ENCODE measurements around the gene HAGH. TPM values are rescaled to one million over a fixed set of nuclear protein-coding genes. Genes with fewer than 3 reads are reported as not detected.

HAGH gene
- total RNA-seq, 3 donors from 2014 or later, result 34.4 to 45.9 (median 35.3) TPM

- H3K4me1 Mint-ChIP-seq (ENCODE audit: low read depth), result no peaks in the 10 kb centered on the region
Observed at GRCh38 chr16:1763521-1764511, 62.8 kb downstream of the HAGH start.

GRCh38 chr16:1762879-1763520 lies 63.6 kb downstream of the HAGH start:
- Mint-ChIP-seq H3K36me3 (ENCODE audit: insufficient read depth) (peaks cover 12% of the 10 kb centered on the region), H3K9me3 (no peaks in the 10 kb centered on the region), H3K27me3 (ENCODE audit: low read depth) (no peaks in the 10 kb centered on the region), H3K4me1 (ENCODE audit: low read depth) (no peaks in the 10 kb centered on the region), H3K4me3 (no peak overlapping the region)
- no peak for ATAC-seq
- DNase-seq, result no peak

More at GRCh38 chr16:1763521-1764511, 62.8 kb downstream of the HAGH start:
- DNase-seq, result no peak
- no peak for ATAC-seq
- Mint-ChIP-seq H3K9me3 (no peaks in the 10 kb centered on the region), H3K4me3 (no peak overlapping the region), H3K27me3 (ENCODE audit: low read depth) (no peaks in the 10 kb centered on the region), H3K36me3 (ENCODE audit: insufficient read depth) (peaks cover 13% of the 10 kb centered on the region)

DNA sequence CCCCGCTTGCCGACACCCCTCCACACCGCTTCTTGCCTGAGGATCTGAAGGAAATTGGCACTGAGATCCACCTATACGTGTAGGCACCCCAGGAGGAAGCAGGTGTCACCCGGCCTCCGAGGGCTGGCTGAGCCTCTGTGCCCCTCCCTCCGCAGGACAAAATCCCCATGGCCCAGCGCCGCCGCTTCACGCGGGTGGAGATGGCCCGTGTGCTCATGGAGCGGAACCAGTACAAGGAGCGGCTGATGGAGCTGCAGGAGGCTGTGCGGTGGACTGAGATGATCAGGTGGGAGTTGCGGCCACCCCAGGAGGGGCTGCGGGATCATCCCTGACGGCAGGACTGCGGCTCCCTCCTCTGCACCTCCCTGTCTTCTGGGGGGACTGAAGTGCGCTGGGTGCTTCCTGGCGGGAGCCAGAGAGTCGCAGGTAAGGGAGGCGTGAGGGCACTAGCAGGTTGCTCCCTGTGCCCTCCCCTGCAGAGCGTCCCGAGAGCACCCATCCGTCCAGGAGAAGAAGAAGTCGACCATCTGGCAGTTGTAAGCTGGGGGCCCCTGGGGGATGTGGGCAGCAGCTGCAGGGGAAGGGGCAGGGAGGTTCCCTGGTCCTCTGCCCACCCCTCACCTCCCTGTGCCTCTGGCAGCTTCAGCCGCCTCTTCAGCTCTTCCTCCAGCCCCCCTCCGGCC lies 64.3 kb downstream of the HAGH start:
- Mint-ChIP-seq H3K27me3 (ENCODE audit: low read depth) (no peaks in the 10 kb centered on the region), H3K4me3 (no peak overlapping the region), H3K36me3 (ENCODE audit: insufficient read depth) (peaks cover 10% of the 10 kb centered on the region), H3K4me1 (ENCODE audit: low read depth) (peaks cover 3% of the 10 kb centered on the region), H3K9me3 (no peaks in the 10 kb centered on the region)
- no peak for ATAC-seq
- DNase-seq, result no peak

DNA sequence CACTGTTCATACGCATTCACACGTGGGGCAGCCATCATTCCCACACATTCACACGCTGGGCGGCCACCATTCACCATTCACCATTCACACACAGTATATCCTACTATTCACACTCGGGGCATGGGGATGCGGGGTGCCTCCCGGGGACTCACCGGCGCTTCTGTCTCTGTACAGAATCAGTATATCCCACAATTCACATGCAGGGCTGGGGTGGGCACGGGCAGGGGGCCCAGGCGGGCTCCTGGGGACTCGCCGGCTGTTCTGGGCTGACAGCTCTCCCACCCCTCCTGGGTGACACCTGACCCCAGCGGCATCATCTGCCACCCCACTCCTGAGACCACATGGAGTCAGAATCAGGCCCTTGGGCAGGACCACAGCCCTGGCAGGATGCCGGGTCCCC lies 64.9 kb downstream of the HAGH start:
- ATAC-seq, result no peak
- H3K4me1 Mint-ChIP-seq (ENCODE audit: low read depth), result peaks cover 9% of the 10 kb centered on the region
- no peaks in the 10 kb centered on the region for H3K27me3 Mint-ChIP-seq (ENCODE audit: low read depth)
- H3K4me3 Mint-ChIP-seq, result no peak overlapping the region
- no peaks in the 10 kb centered on the region for H3K9me3 Mint-ChIP-seq
- peaks cover 8% of the 10 kb centered on the region for H3K36me3 Mint-ChIP-seq (ENCODE audit: insufficient read depth)
- DNase-seq, result no peak

GRCh38 chr16:1760911-1761310 lies 65.7 kb downstream of the HAGH start:
- ATAC-seq, result no peak
- Mint-ChIP-seq H3K9me3 (no peaks in the 10 kb centered on the region), H3K4me3 (no peak overlapping the region)

DNA sequence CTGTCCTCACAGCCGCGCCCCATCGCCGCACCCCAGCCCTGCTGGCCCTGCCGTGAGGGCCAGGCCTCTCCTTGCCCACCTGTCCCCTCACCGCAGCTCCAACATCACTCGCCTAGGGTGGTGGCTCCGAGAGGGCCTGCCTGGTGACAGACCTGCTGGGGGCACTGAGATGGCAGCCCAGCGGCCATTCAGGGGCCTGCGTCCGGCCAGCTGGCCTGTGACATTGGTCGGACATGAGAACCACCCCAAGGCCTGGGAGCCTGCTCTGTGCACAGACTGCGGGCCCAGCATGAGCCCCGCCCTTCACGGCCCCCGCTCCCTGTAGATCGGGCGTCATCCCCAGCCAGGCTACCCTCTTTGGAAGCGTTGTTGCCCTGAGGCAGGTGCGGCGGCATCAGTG lies 67.1 kb downstream of the HAGH start:
- Mint-ChIP-seq H3K9me3 (no peaks in the 10 kb centered on the region), H3K27me3 (ENCODE audit: low read depth) (no peaks in the 10 kb centered on the region), H3K4me1 (ENCODE audit: low read depth) (peaks cover 11% of the 10 kb centered on the region), H3K36me3 (ENCODE audit: insufficient read depth) (peaks cover 15% of the 10 kb centered on the region), H3K4me3 (no peak overlapping the region)
- DNase-seq, result no peak
- ATAC-seq, result no peak

More at GRCh38 chr16:1760911-1761310, 65.7 kb downstream of the HAGH start:
- no peak for DNase-seq
- Mint-ChIP-seq H3K36me3 (ENCODE audit: insufficient read depth) (peaks cover 8% of the 10 kb centered on the region), H3K27me3 (ENCODE audit: low read depth) (no peaks in the 10 kb centered on the region), H3K4me1 (ENCODE audit: low read depth) (peaks cover 11% of the 10 kb centered on the region)

DNA sequence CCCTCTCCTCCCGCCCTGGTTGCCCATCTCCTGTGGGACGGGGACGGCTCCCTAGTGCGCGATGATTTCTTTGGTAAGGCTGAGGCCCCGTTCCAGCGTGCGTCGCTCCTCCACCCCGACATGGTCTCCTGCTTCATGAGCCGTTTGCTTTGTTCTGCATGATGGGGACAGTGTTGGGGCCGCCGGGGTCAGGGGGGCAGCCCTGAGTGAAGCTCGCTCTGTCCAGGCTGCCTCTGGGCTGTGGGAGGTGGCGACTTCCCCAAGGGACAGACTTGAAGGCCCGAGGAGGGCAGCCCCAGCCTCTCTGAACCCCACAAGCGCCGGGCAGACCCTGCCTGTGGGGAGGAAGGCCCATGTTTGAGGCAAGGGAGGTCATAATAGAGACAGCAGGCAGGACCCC lies 67.7 kb downstream of the HAGH start:
- no peak for DNase-seq
- no peak for ATAC-seq
- H3K9me3 Mint-ChIP-seq, result no peaks in the 10 kb centered on the region
- H3K36me3 Mint-ChIP-seq (ENCODE audit: insufficient read depth), result peaks cover 15% of the 10 kb centered on the region
- H3K4me1 Mint-ChIP-seq (ENCODE audit: low read depth), result peaks cover 11% of the 10 kb centered on the region
- no peak overlapping the region for H3K4me3 Mint-ChIP-seq
- no peaks in the 10 kb centered on the region for H3K27me3 Mint-ChIP-seq (ENCODE audit: low read depth)

DNA sequence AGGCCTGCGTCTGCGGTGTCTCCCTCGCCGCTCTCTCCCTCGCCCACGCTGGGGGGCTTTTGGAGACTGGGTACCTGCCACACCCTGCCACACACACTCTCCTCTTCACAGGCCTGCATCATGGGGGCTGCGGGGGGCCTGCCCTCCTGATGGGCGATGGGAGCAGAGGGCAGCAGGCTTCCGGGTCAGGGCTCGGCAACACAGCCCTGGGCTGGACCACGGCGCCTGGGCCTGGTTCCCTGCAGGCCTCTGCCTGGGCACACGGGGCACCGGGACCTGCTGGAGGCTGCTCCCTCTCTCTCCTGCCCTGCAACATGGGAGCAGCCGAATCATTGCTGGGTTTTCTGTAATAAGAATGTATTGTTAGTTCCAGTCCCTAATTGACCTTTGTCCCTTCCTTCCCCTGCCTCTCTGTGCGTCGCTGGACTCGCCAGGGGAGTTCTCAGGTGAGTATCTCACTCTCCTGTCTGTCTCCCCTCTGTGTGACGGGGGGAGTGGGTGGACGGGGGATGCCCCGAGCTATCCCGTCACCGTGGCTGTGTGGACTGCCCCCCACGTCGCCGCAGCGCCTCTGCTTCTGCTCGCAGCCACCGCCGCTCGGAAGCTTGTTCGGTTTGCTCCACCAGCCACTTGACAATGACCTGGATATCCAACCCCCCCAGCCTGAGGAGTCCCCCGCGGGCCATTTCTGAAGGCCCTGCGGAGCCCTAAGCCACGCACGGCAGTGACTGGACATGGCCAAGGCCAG lies 68.7 kb downstream of the HAGH start:
- DNase-seq (no peak), ATAC-seq (no peak)
- H3K36me3 Mint-ChIP-seq (ENCODE audit: insufficient read depth), result peaks cover 15% of the 10 kb centered on the region
- H3K9me3 Mint-ChIP-seq, result no peaks in the 10 kb centered on the region
- no peaks in the 10 kb centered on the region for H3K27me3 Mint-ChIP-seq (ENCODE audit: low read depth)
- H3K4me1 Mint-ChIP-seq (ENCODE audit: low read depth), result peaks cover 11% of the 10 kb centered on the region
- H3K4me3 Mint-ChIP-seq, result no peak overlapping the region

Other genes starting within 250 kb of the HAGH start
- gene IFT140, start 214.8 kb downstream of the HAGH start, total RNA-seq, result 1 to 10 TPM; 5.8 to 9.1 (median 7.2) TPM
- 10 to 100 TPM; 19.1 to 22.9 (median 22.1) TPM for gene CRAMP1, start 214.5 kb downstream of the HAGH start, total RNA-seq
- gene JPT2, start 148.5 kb downstream of the HAGH start, total RNA-seq, result 10 to 100 TPM; 89.2 to 96.4 (median 92.4) TPM
- 10 to 100 TPM; 76.3 to 89.4 (median 78.1) TPM for gene MAPK8IP3, start 120.6 kb downstream of the HAGH start, total RNA-seq
- 10 to 100 TPM; 37.2 to 37.6 (median 37.4) TPM for gene NME3, start 55.3 kb downstream of the HAGH start, total RNA-seq
- 10 to 100 TPM; 30.4 to 39.1 (median 35.7) TPM for gene EME2, start 54.0 kb downstream of the HAGH start, total RNA-seq
- 100 to 1,000 TPM; 223 to 288 (median 265) TPM for gene MRPS34, start 53.7 kb downstream of the HAGH start, total RNA-seq
- 10 to 100 TPM; 15.5 to 20.8 (median 16.8) TPM for gene SPSB3, start 44.3 kb downstream of the HAGH start, total RNA-seq
- 100 to 1,000 TPM in 1 of 3 donors, 10 to 100 TPM in 2; 85.7 to 101 (median 94.7) TPM for gene NUBP2, start 43.9 kb downstream of the HAGH start, total RNA-seq
- under 1 TPM in 1 of 3 donors, not detected in 2; 0.18 TPM for gene IGFALS, start 33.1 kb downstream of the HAGH start, total RNA-seq
- 10 to 100 TPM; 22.8 to 27.9 (median 24.0) TPM for gene FAHD1, start 381 bp upstream of the HAGH start, total RNA-seq
- gene MEIOB, start 45.3 kb upstream of the HAGH start, total RNA-seq, result under 1 TPM; 0.24 to 0.34 (median 0.28) TPM
- not detected for gene HS3ST6, start 91.6 kb upstream of the HAGH start, total RNA-seq
- gene MSRB1, start 116.4 kb upstream of the HAGH start, total RNA-seq, result 10 to 100 TPM; 16.8 to 19.4 (median 17.6) TPM
- not detected for gene RPL3L, start 127.9 kb upstream of the HAGH start, total RNA-seq
- gene NDUFB10, start 132.7 kb upstream of the HAGH start, total RNA-seq, result 100 to 1,000 TPM; 115 to 143 (median 117) TPM
- 1,000 to 10,000 TPM; 5,588 to 5,699 (median 5,621) TPM for gene RPS2, start 138.0 kb upstream of the HAGH start, total RNA-seq
- under 1 TPM in 2 of 3 donors, not detected in 1; 0.40 to 0.42 TPM for gene RNF151, start 140.0 kb upstream of the HAGH start, total RNA-seq
- gene TBL3, start 145.2 kb upstream of the HAGH start, total RNA-seq, result 100 to 1,000 TPM; 146 to 159 (median 156) TPM
- under 1 TPM in 1 of 3 donors, not detected in 2; 0.35 TPM for gene NOXO1, start 154.6 kb upstream of the HAGH start, total RNA-seq
- 10 to 100 TPM; 34.9 to 50.0 (median 47.2) TPM for gene GFER, start 157.4 kb upstream of the HAGH start, total RNA-seq
- 1 to 10 TPM; 2.7 to 4.3 (median 3.5) TPM for gene SYNGR3, start 163.1 kb upstream of the HAGH start, total RNA-seq
- 100 to 1,000 TPM; 118 to 127 (median 126) TPM for gene ZNF598, start 183.0 kb upstream of the HAGH start, total RNA-seq
- 10 to 100 TPM in 2 of 3 donors, 1 to 10 TPM in 1; 9.2 to 19.0 (median 13.1) TPM for gene NPW, start 193.0 kb upstream of the HAGH start, total RNA-seq
- 1 to 10 TPM; 2.0 to 4.4 (median 2.0) TPM for gene NHERF2, start 200.1 kb upstream of the HAGH start, total RNA-seq
- gene NTHL1, start 221.0 kb upstream of the HAGH start, total RNA-seq, result 10 to 100 TPM; 30.5 to 43.5 (median 34.8) TPM
- gene TSC2, start 221.2 kb upstream of the HAGH start, total RNA-seq, result 10 to 100 TPM; 87.6 to 98.0 (median 94.5) TPM